GM23248 (cell line): ENCODE results near the gene LPIN3. TPM values are rescaled to one million over a fixed set of nuclear protein-coding genes. Genes with fewer than 3 reads are reported as not detected.

Source experiments
- DNase-seq: peaks from one replicate; pipeline ENCODE4 v3.0.0-alpha.2; 2015
- H2AFZ ChIP-seq: fragments of 200-600 bp; sonication (generic); 2 replicates; pipeline ENCODE4 v1.6.1; 2016; ENCODE audit warnings: antibody characterized with exemption
- H3F3A ChIP-seq: fragments of 200-600 bp; sonication (generic); 2 replicates; pipeline ENCODE4 v1.6.1; 2016; ENCODE audit warnings: mild to moderate bottlenecking, antibody characterized with exemption, mixed run types; ENCODE audit not compliant: insufficient read depth
- H3K27ac ChIP-seq: fragments of 200-600 bp; sonication (generic); 2 replicates; pipeline ENCODE4 v1.5.1; 2016; ENCODE audit warnings: mild to moderate bottlenecking
- H3K27me3 ChIP-seq: fragments of 200-600 bp; sonication (generic); replicated peaks from 2 replicates; pipeline ENCODE4 v1.6.1; 2016; ENCODE audit warnings: mild to moderate bottlenecking; ENCODE audit not compliant: insufficient read depth
- H3K36me3 ChIP-seq: fragments of 200-600 bp; sonication (generic); 2 replicates; pipeline ENCODE4 v1.6.1; 2016; ENCODE audit warnings: low read depth, mild to moderate bottlenecking
- H3K4me1 ChIP-seq: fragments of 200-600 bp; sonication (generic); 2 replicates; pipeline ENCODE4 v1.6.1; 2016; ENCODE audit warnings: mild to moderate bottlenecking; ENCODE audit not compliant: insufficient read depth
- H3K4me2 ChIP-seq: fragments of 200-600 bp; sonication (generic); one replicate; pipeline ENCODE4 v1.6.1; 2016; ENCODE audit warnings: mild to moderate bottlenecking; ENCODE audit not compliant: unreplicated experiment
- H3K4me3 ChIP-seq: fragments of 200-600 bp; sonication (generic); 2 replicates; pipeline ENCODE4 v1.5.1; 2016; ENCODE audit warnings: mild to moderate bottlenecking
- H3K79me2 ChIP-seq: fragments of 200-600 bp; sonication (generic); 2 replicates; pipeline ENCODE4 v1.6.1; 2016; ENCODE audit warnings: mild to moderate bottlenecking; ENCODE audit not compliant: insufficient read depth
- H3K9ac ChIP-seq: fragments of 200-600 bp; sonication (generic); 2 replicates; pipeline ENCODE4 v1.6.1; 2016; ENCODE audit warnings: mild to moderate bottlenecking
- H3K9me2 ChIP-seq: fragments of 200-600 bp; sonication (generic); 2 replicates; pipeline ENCODE4 v1.6.1; 2016; ENCODE audit warnings: mixed run types, mild to moderate bottlenecking, moderate library complexity; ENCODE audit not compliant: insufficient read depth
- H3K9me3 ChIP-seq: fragments of 200-600 bp; sonication (generic); one replicate; pipeline ENCODE4 v1.6.1; 2017; ENCODE audit warnings: low read depth
- H4K20me1 ChIP-seq: fragments of 200-600 bp; sonication (generic); 2 replicates; pipeline ENCODE4 v1.6.0; 2016; ENCODE audit not compliant: insufficient read depth
- EZH2 ChIP-seq: fragments of 200-600 bp; sonication (generic); IDR thresholded peaks from 2 replicates; pipeline ENCODE4 v1.6.1; 2018; ENCODE audit warnings: antibody characterized with exemption, mild to moderate bottlenecking; ENCODE audit not compliant: insufficient read depth, poor library complexity, severe bottlenecking
- EZH2phosphoT487 ChIP-seq: fragments of 200-600 bp; sonication (generic); IDR thresholded peaks from 2 replicates; pipeline ENCODE4 v1.6.1; 2018; ENCODE audit warnings: antibody characterized with exemption, moderate library complexity, mild to moderate bottlenecking, low read depth; ENCODE audit not compliant: insufficient read depth
- WGBS, 2 experiments: methylation state at CpG; one replicate each; pipeline ENCODE4 v1.1.6; 2015 to 2017; ENCODE audit warnings: low lambda C conversion rate in 2 of 2, low coverage in 1 of 2; ENCODE audit errors: missing lambda C conversion rate in 2 of 2; 5-methylcytosine and 5-hydroxymethylcytosine counted together
- in situ Hi-C: fragments of 300-500 bp; cut with MboI; formaldehyde crosslinking; loops from 2 replicates; pipeline ENCODE4 v1.15.0; 2020
- polyA plus RNA-seq: library from polyadenylated mRNA; unstranded; fragments of >200 nt; fragmentation: Nextera tagmentation; extraction: Ambion mirVana; gene quantifications from 2 replicates; pipeline ENCODE4 v1.2.1, GENCODE V29; 2016
- total RNA-seq: library from RNA; depleted of rRNA; stranded (reverse); fragments of >200 nt; shearing (Covaris generic); gene quantifications from 2 replicates; pipeline ENCODE4 v1.2.3, GENCODE V29; 2014

The LPIN3 gene
- total and polyA plus RNA-seq, 2 experiments from 2014 or later: 11.5 to 13.0 TPM

- in situ Hi-C loops: no loop called here
- no peak overlapping the region for H3K27ac ChIP-seq
- H4K20me1 ChIP-seq: no peaks in the 10 kb centered on the region
- H3K9me2 ChIP-seq: no peaks in the 10 kb centered on the region
- no peaks in the 10 kb centered on the region for H3K9me3 ChIP-seq
- H3K79me2 ChIP-seq: no peaks in the 10 kb centered on the region
- peaks cover 31% of the 10 kb centered on the region for H3K27me3 ChIP-seq
- no peak overlapping the region for H3K4me2 ChIP-seq
- no peak for DNase-seq
- no peaks in the 10 kb centered on the region for H3K4me1 ChIP-seq
- no peak overlapping the region for H3K4me3 ChIP-seq
- 90 to 97% methylated on average over 3 of the region's 3 CpGs for WGBS, 2 experiments
- TF ChIP-seq EZH2 (no peak), EZH2phosphoT487 (no peak)
- H2AFZ ChIP-seq: no peak overlapping the region
- H3K9ac ChIP-seq: no peak overlapping the region
- H3F3A ChIP-seq: no peaks in the 10 kb centered on the region
- no peaks in the 10 kb centered on the region for H3K36me3 ChIP-seq
Observed at GRCh38 chr20:41367956-41368355, 27.3 kb downstream of the LPIN3 start.

- 52 to 54% methylated on average over 2 of the region's 2 CpGs for WGBS, 2 experiments
Observed at GRCh38 chr20:41369673-41370072, 29.1 kb downstream of the LPIN3 start.

GRCh38 chr20:41370176-41370575, 29.6 kb downstream of the LPIN3 start:
- Histone ChIP-seq H3K9me3 (no peaks in the 10 kb centered on the region), H3K4me2 (no peak overlapping the region), H3K9me2 (no peaks in the 10 kb centered on the region), H3K4me3 (no peak overlapping the region), H3K27ac (no peak overlapping the region), H3F3A (no peaks in the 10 kb centered on the region), H2AFZ (no peak overlapping the region), H3K79me2 (no peaks in the 10 kb centered on the region), H3K9ac (no peak overlapping the region), H3K36me3 (no peaks in the 10 kb centered on the region), H3K4me1 (no peaks in the 10 kb centered on the region), H4K20me1 (no peaks in the 10 kb centered on the region), H3K27me3 (peaks cover 29% of the 10 kb centered on the region)
- no peak for DNase-seq
- in situ Hi-C loops: no loop called here
- 43 to 54% methylated on average over 5 of the region's 5 CpGs for WGBS, 2 experiments
- no peak for TF ChIP-seq EZH2
- TF ChIP-seq EZH2phosphoT487: no peak

More at GRCh38 chr20:41369673-41370072, 29.1 kb downstream of the LPIN3 start:
- Histone ChIP-seq H3K9me3 (no peaks in the 10 kb centered on the region), H3K9ac (no peak overlapping the region), H3K4me3 (no peak overlapping the region), H3K4me2 (no peak overlapping the region), H3F3A (no peaks in the 10 kb centered on the region), H3K4me1 (no peaks in the 10 kb centered on the region), H2AFZ (no peak overlapping the region), H3K36me3 (no peaks in the 10 kb centered on the region), H4K20me1 (no peaks in the 10 kb centered on the region), H3K27me3 (peaks cover 33% of the 10 kb centered on the region), H3K79me2 (no peaks in the 10 kb centered on the region), H3K27ac (no peak overlapping the region), H3K9me2 (no peaks in the 10 kb centered on the region)
- DNase-seq: no peak
- in situ Hi-C loops: no loop called here
- TF ChIP-seq EZH2phosphoT487 (no peak), EZH2 (no peak)

GRCh38 chr20:41371371-41371770, 30.8 kb downstream of the LPIN3 start:
- TF ChIP-seq EZH2phosphoT487 (no peak), EZH2 (no peak)
- 27 to 30% methylated on average over 4 of the region's 4 CpGs for WGBS, 2 experiments
- no peaks in the 10 kb centered on the region for H3K4me1 ChIP-seq

More at GRCh38 chr20:41371371-41371770, 30.8 kb downstream of the LPIN3 start:
- Histone ChIP-seq H3K9me3 (no peaks in the 10 kb centered on the region), H4K20me1 (no peaks in the 10 kb centered on the region), H3K27ac (no peak overlapping the region), H3K79me2 (no peaks in the 10 kb centered on the region), H2AFZ (no peak overlapping the region), H3K9me2 (no peaks in the 10 kb centered on the region), H3K4me3 (no peak overlapping the region), H3K9ac (no peak overlapping the region), H3F3A (no peaks in the 10 kb centered on the region), H3K36me3 (no peaks in the 10 kb centered on the region), H3K27me3 (peaks cover 19% of the 10 kb centered on the region), H3K4me2 (no peak overlapping the region)
- in situ Hi-C loops: no loop called here
- DNase-seq: no peak
